DOHH2 (cell line): ENCODE measurements around the gene CLCN2.

Experiments used
- H3F3A ChIP-seq: fragments of 200-600 bp; sonication (generic), shearing (Covaris generic); 2 replicates; pipeline ENCODE4 v1.6.0; 2016; ENCODE audit warnings: antibody characterized with exemption, mild to moderate bottlenecking; ENCODE audit not compliant: control insufficient read depth, insufficient read depth
- H3K27ac ChIP-seq: fragments of 200-600 bp; sonication (generic); 2 replicates; pipeline ENCODE4 v1.5.1; 2014; ENCODE audit warnings: low read depth, mild to moderate bottlenecking, low read length, moderate library complexity
- H3K27me3 ChIP-seq: fragments of 200-600 bp; sonication (generic); 2 replicates; pipeline ENCODE4 v1.6.1; 2014; ENCODE audit warnings: mild to moderate bottlenecking, low read length, mixed read lengths; ENCODE audit not compliant: control insufficient read depth
- H3K36me3 ChIP-seq: fragments of 200-600 bp; sonication (generic); 2 replicates; pipeline ENCODE4 v1.6.1; 2014; ENCODE audit warnings: mild to moderate bottlenecking, low read length, moderate library complexity, mixed read lengths; ENCODE audit not compliant: control insufficient read depth
- H3K4me1 ChIP-seq: fragments of 200-600 bp; sonication (generic); 2 replicates; pipeline ENCODE4 v1.6.1; 2014; ENCODE audit warnings: mild to moderate bottlenecking, low read length, mixed read lengths; ENCODE audit not compliant: control insufficient read depth
- H3K4me2 ChIP-seq: fragments of 200-600 bp; sonication (generic); 2 replicates; pipeline ENCODE4 v1.6.0; 2014; ENCODE audit warnings: mild to moderate bottlenecking, low read length, moderate library complexity
- H3K4me3 ChIP-seq: fragments of 200-600 bp; sonication (generic); 2 replicates; pipeline ENCODE4 v1.5.1; 2014; ENCODE audit warnings: mild to moderate bottlenecking, low read length, mixed read lengths
- H3K79me2 ChIP-seq: fragments of 200-600 bp; sonication (generic); 2 replicates; pipeline ENCODE4 v1.6.1; 2014; ENCODE audit warnings: mild to moderate bottlenecking, low read length, mixed read lengths; ENCODE audit not compliant: control insufficient read depth
- H3K9me2 ChIP-seq: fragments of 200-600 bp; sonication (generic); replicated peaks from 2 replicates; pipeline ENCODE4 v1.6.1; 2014; ENCODE audit warnings: mild to moderate bottlenecking, low read length, mixed read lengths; ENCODE audit not compliant: control insufficient read depth
- H3K9me3 ChIP-seq: fragments of 200-600 bp; sonication (generic); 2 replicates; pipeline ENCODE4 v1.6.1; 2014; ENCODE audit warnings: antibody characterized with exemption, low read length, mixed read lengths; ENCODE audit not compliant: control insufficient read depth, insufficient read depth
- H4K20me1 ChIP-seq: fragments of 200-600 bp; sonication (generic); 2 replicates; pipeline ENCODE4 v1.6.0; 2014; ENCODE audit warnings: low read depth, mild to moderate bottlenecking, antibody characterized with exemption, low read length, moderate library complexity; ENCODE audit not compliant: control insufficient read depth, insufficient read depth
- EZH2phosphoT487 ChIP-seq: fragments of 200-600 bp; sonication (generic); IDR thresholded peaks from 2 replicates; pipeline ENCODE4 v1.6.1; 2017; ENCODE audit warnings: borderline replicate concordance, mild to moderate bottlenecking, antibody characterized with exemption, low read length, moderate library complexity, mixed read lengths
- TF ChIP-seq, protein P1 (sequence below): fragments of 200-600 bp; sonication (generic); IDR thresholded peaks from one replicate; pipeline ENCODE4 v1.5.1; 2014; ENCODE audit warnings: antibody characterized with exemption, mild to moderate bottlenecking, low read depth, low read length; ENCODE audit not compliant: poor library complexity, severe bottlenecking

CLCN2 gene

DNA sequence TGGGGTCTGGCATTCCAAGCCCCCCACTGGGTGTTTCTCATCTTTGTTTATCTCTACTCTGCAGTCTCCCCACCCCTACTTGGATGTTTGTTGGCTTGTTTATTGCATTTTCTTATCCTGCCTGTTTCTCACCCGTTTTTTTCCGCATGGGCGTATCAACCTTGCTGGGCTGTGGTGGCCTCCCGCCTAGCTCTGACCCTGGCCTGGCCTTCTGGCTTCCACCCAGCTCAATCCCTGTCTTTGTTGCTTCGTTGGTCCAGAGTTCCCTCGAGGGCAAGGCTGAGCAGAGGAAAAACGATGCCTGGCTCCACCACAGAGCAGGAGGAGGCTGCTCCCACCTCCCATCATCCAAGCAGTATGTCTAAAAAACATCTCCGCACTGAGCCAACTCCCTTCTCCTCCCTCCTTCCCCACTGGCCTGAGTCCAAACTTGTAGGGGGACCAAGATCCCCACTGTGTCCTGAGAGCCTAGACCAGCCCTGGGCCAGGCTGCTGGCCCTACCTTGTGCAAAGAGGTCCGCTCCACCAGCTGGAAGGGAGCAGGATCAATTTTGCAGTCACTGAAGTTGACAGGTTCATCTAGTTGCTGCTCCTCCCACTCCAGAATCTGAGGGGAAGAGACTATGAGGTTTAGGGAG, 9.8 kb downstream of the CLCN2 start:
- TF ChIP-seq, protein P1, sequence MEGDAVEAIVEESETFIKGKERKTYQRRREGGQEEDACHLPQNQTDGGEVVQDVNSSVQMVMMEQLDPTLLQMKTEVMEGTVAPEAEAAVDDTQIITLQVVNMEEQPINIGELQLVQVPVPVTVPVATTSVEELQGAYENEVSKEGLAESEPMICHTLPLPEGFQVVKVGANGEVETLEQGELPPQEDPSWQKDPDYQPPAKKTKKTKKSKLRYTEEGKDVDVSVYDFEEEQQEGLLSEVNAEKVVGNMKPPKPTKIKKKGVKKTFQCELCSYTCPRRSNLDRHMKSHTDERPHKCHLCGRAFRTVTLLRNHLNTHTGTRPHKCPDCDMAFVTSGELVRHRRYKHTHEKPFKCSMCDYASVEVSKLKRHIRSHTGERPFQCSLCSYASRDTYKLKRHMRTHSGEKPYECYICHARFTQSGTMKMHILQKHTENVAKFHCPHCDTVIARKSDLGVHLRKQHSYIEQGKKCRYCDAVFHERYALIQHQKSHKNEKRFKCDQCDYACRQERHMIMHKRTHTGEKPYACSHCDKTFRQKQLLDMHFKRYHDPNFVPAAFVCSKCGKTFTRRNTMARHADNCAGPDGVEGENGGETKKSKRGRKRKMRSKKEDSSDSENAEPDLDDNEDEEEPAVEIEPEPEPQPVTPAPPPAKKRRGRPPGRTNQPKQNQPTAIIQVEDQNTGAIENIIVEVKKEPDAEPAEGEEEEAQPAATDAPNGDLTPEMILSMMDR: no peak
- TF ChIP-seq EZH2phosphoT487: no peak
- H3K79me2 ChIP-seq: no peaks in the 10 kb centered on the region
- H3K27me3 ChIP-seq: no peaks in the 10 kb centered on the region
- no peaks in the 10 kb centered on the region for H3K9me2 ChIP-seq
- no peaks in the 10 kb centered on the region for H3K36me3 ChIP-seq
- H3K4me2 ChIP-seq: no peak overlapping the region
- no peaks in the 10 kb centered on the region for H3F3A ChIP-seq
- H4K20me1 ChIP-seq: no peaks in the 10 kb centered on the region
- no peak overlapping the region for H3K4me3 ChIP-seq
- no peaks in the 10 kb centered on the region for H3K9me3 ChIP-seq
- peaks cover 3% of the 10 kb centered on the region; the same call in 1 of the 2 replicates for H3K4me1 ChIP-seq
- no peak overlapping the region for H3K27ac ChIP-seq

DNA sequence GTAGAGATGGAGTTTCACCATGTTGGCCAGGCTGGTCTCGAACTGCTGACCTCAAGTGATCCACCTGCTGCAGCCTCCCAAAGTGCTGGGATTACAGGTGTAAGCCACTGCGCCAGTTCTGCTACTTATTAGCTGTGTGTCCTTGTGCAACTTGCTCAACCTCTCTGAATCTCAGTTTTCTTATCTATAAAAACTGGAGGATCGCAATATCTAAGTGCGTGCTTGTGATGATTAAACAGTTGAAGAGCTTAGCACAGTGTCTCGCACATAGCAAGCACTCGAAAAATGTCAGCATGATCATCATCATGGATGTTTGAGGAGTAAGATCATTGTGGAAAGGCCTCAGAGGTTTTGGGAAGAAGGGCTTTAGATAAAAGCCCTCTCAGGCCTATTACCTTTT, 10.8 kb downstream of the CLCN2 start:
- Histone ChIP-seq H3K4me3 (no peak overlapping the region), H3K27ac (no peak overlapping the region), H3K9me3 (no peaks in the 10 kb centered on the region), H3F3A (no peaks in the 10 kb centered on the region), H3K9me2 (no peaks in the 10 kb centered on the region), H3K36me3 (no peaks in the 10 kb centered on the region), H3K4me2 (no peak overlapping the region), H3K27me3 (no peaks in the 10 kb centered on the region), H3K79me2 (no peaks in the 10 kb centered on the region), H4K20me1 (no peaks in the 10 kb centered on the region), H3K4me1 (peaks cover 3% of the 10 kb centered on the region; the same call in 1 of the 2 replicates)
- TF ChIP-seq, protein P1: no peak
- TF ChIP-seq EZH2phosphoT487: no peak

DNA sequence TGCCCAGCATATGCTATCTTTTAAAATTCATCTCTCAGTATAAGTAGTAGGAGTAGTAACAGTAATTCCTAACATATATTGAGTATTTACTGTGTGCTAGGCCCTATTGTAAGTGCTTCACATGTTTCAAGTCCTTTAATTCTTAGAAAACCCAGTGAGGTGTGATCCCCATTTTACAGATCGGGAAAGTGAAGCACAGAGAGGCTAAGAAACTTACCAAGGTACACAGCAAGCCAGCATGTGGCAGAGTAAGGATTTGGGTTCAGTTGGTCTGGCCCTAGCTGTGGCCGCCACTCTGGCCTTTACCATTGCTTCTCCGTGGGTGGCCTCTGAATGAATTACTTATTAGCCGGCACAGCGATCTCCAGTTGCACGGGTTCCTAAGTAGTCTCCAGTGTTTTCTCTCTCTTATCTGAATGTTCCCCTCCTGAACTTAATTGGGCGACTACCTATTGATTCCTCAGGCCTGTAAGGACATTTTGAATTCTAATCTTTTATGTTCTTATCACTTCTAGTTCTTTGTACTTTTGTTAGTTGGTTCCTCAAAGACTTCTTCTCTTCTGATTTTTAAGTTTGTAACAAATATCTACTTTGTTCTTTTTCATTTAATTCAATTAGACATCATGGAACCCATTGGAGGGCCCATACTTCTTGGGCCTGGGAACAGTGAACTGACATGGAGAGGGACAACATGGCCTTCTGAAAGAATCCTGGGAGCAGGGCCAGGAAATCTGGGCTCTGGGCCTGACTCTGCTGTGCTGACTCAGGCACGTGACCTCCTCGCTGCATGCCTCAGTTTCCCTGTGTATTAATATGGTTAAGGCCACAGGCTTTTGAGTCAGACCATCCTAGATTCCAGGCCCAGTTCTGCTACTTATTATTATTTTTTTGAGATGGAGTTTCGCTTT, 11.6 kb downstream of the CLCN2 start:
- H3K27ac ChIP-seq: no peak overlapping the region
- no peaks in the 10 kb centered on the region for H3K27me3 ChIP-seq
- H3F3A ChIP-seq: no peaks in the 10 kb centered on the region
- peaks cover 3% of the 10 kb centered on the region; the same call in 1 of the 2 replicates for H3K4me1 ChIP-seq
- TF ChIP-seq EZH2phosphoT487: no peak
- H3K9me3 ChIP-seq: no peaks in the 10 kb centered on the region
- H4K20me1 ChIP-seq: no peaks in the 10 kb centered on the region
- no peaks in the 10 kb centered on the region for H3K9me2 ChIP-seq
- no peak overlapping the region for H3K4me2 ChIP-seq
- no peaks in the 10 kb centered on the region for H3K36me3 ChIP-seq
- H3K4me3 ChIP-seq: no peak overlapping the region
- no peaks in the 10 kb centered on the region for H3K79me2 ChIP-seq

DNA sequence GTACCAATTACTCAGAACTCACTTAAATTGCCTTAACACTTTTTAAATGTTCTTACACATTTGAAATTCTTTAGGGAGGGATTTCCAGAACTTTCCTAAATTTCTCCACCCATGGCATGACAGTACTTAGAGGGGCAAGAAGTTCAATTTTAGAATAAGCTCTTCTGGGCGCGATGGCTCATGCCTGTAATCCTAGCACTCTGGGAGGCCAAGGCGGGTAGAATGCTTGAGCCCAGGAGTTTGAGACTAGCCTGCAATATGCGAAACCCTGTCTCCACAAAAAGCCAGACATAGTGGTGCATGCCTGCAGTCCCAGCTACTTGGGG, 13.4 kb downstream of the CLCN2 start:
- Histone ChIP-seq H3K4me3 (no peak overlapping the region), H3K4me2 (no peak overlapping the region)

More for the DNA sequence above, 13.4 kb downstream of the CLCN2 start:
- H3K27me3 ChIP-seq: no peaks in the 10 kb centered on the region
- H3K27ac ChIP-seq: no peak overlapping the region
- no peaks in the 10 kb centered on the region for H3K9me3 ChIP-seq
- no peaks in the 10 kb centered on the region for H3K4me1 ChIP-seq
- no peaks in the 10 kb centered on the region for H3K9me2 ChIP-seq
- H3K79me2 ChIP-seq: no peaks in the 10 kb centered on the region
- no peaks in the 10 kb centered on the region for H3F3A ChIP-seq
- no peaks in the 10 kb centered on the region for H3K36me3 ChIP-seq
- TF ChIP-seq, protein P1: no peak
- TF ChIP-seq EZH2phosphoT487: no peak
- no peaks in the 10 kb centered on the region for H4K20me1 ChIP-seq
